Stimulated activated CD8-positive, alpha-beta memory T cell treated with anti-CD3 and anti-CD28 coated beads, Interleukin-4, amount 100 ng/mL, for 48 hours (primary cell): Measurements from ENCODE around the gene NUDT19.
A peak's percentile ranks its signal among the peaks of the same experiment; 100 is the strongest.
"Not testable (repeated sequence)": the region's sequence is repeated elsewhere in the genome, so short reads cannot be mapped to it uniquely, and the experiment has no call there.

Experiments
- DNase-seq: peaks from one replicate; pipeline ENCODE4 v3.0.0-alpha.2; 2020

NUDT19 gene

GRCh38 chr19:32691291-32691951, at the start of gene NUDT19:
Gene NUDT19, plus strand, starts transcription at chr19:32691821. Its CDS starts 140 bp downstream, at chr19:32691961.
- peak; percentile 88 for DNase-seq

GRCh38 chr19:32642771-32643170, 48.9 kb upstream of the NUDT19 start:
- peak; percentile 71 for DNase-seq

- DNase-seq = peak; percentile 49
These were observed 45.1 kb upstream of the NUDT19 start for GRCh38 chr19:32646556-32646955.

GRCh38 chr19:32647361-32647760, 44.3 kb upstream of the NUDT19 start:
- no peak for DNase-seq

- no peak for DNase-seq
These were observed 41.9 kb upstream of the NUDT19 start for GRCh38 chr19:32649751-32650150.

GRCh38 chr19:32650671-32651070, 41.0 kb upstream of the NUDT19 start:
- no peak for DNase-seq

- no peak for DNase-seq
These were observed 39.9 kb upstream of the NUDT19 start for GRCh38 chr19:32651729-32652140.

- not testable (repeated sequence) for DNase-seq
These were observed 39.3 kb upstream of the NUDT19 start for GRCh38 chr19:32652331-32652730.

GRCh38 chr19:32652894-32653598, 38.6 kb upstream of the NUDT19 start:
- DNase-seq = no peak

GRCh38 chr19:32653599-32653915, 38.1 kb upstream of the NUDT19 start:
- DNase-seq = no peak

- not testable (repeated sequence) for DNase-seq
These were observed 35.2 kb upstream of the NUDT19 start for GRCh38 chr19:32656379-32656778.

- DNase-seq = no peak
These were observed 33.5 kb upstream of the NUDT19 start for GRCh38 chr19:32658075-32658474.

- DNase-seq = no peak
These were observed 33.1 kb upstream of the NUDT19 start for GRCh38 chr19:32658527-32658926.

- DNase-seq = no peak
These were observed 30.3 kb upstream of the NUDT19 start for GRCh38 chr19:32661318-32661717.

GRCh38 chr19:32662186-32662585, 29.4 kb upstream of the NUDT19 start:
- no peak for DNase-seq

- DNase-seq = no peak
These were observed 25.5 kb upstream of the NUDT19 start for GRCh38 chr19:32666084-32666483.

GRCh38 chr19:32669310-32669709, 22.3 kb upstream of the NUDT19 start:
- no peak for DNase-seq

- no peak for DNase-seq
These were observed 19.6 kb upstream of the NUDT19 start for GRCh38 chr19:32671883-32672593.

- DNase-seq = no peak
These were observed 18.8 kb upstream of the NUDT19 start for GRCh38 chr19:32672841-32673240.

- no peak for DNase-seq
These were observed 18.0 kb upstream of the NUDT19 start for GRCh38 chr19:32673573-32673972.

GRCh38 chr19:32674153-32674930, 17.3 kb upstream of the NUDT19 start:
- DNase-seq = no peak

GRCh38 chr19:32674931-32675719, 16.5 kb upstream of the NUDT19 start, which contains the start of gene ANKRD27:
Gene ANKRD27, minus strand, starts transcription at chr19:32675180. Its CDS starts 16,165 bp downstream, at chr19:32659015.
- peak; percentile 98 for DNase-seq
